ENCODE measurements around the gene DPEP2. TPM values are rescaled to one million over a fixed set of nuclear protein-coding genes. Genes with fewer than 3 reads are reported as not detected.

The DPEP2 gene
- total and polyA plus RNA-seq, 2 of the 4 experiments (the other 2 are of a cell fraction) = not detected

DNA sequence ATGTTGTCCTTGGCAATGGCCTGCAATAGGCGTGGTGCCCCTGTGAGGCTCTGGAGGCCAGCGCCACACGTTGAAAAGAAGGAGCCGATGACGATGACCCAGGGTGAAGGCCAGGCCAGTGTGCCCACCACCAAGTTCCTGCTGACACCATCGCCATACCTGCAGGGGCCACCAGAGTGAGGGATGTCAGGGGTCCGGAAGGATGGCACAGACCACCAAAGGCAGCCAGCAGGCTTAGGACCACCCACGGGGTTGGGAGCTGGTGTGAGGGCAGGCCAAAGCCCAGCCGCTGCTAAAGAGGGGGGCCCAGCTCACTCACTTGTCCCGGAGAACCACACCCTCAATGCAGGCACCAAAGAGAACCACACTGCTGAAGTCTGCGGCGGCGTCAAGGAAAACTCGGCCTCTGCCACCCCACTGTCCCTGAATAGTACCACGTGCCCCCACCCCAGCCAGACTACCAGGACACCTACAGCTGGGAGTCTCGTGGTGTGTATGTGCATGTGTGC is 48.9 kb downstream of the DPEP2 start:
- Histone ChIP-seq H3K79me1 (ENCODE audit: low read depth in 1 of 2, low read length in 2 of 2) (peaks cover 35 to 85% of the 10 kb centered on the region in 2 experiments), H3K9me3 (ENCODE audit: control insufficient read depth, insufficient read depth, low read length) (no peaks in the 10 kb centered on the region), H3K18ac (ENCODE audit: low read depth, low read length) (no peak overlapping the region), H3K4me2 (ENCODE audit: low read depth, low read length) (no peak overlapping the region), H2BK20ac (ENCODE audit: low read depth, low read length) (no peak overlapping the region), H2AK9ac (replicated peaks; ENCODE audit: low read depth, low read length, poor library complexity) (no peak overlapping the region), H3K9me1 (ENCODE audit: insufficient read depth, low read length) (no peaks in the 10 kb centered on the region), H3K23ac (ENCODE audit: low read depth, low read length) (no peak overlapping the region), H2AFZ (replicated peaks; ENCODE audit: low read length, poor library complexity) (no peak overlapping the region), H2BK120ac (ENCODE audit: low read depth, low read length) (no peak overlapping the region), H2AK5ac (ENCODE audit: low read depth, low read length) (no peak overlapping the region), H3K4me3 (ENCODE audit: insufficient read depth, low read depth, low read length) (no peak overlapping the region), H2BK5ac (ENCODE audit: low read depth, low read length, poor library complexity, severe bottlenecking) (no peak overlapping the region), H4K91ac (ENCODE audit: insufficient read depth, low read depth, low read length) (no peak overlapping the region), H3K27me3 (ENCODE audit: control insufficient read depth, insufficient read depth, low read length) (no peaks in the 10 kb centered on the region), H3K4me1 (ENCODE audit: control insufficient read depth, insufficient read depth, low read length) (peaks cover 3% of the 10 kb centered on the region; the same call in 1 of the 2 replicates), H3K27ac (ENCODE audit: insufficient read depth, low read length) (no peak overlapping the region), H4K20me1 (ENCODE audit: insufficient read depth, low read length) (peaks cover 49% of the 10 kb centered on the region), H3K9ac (ENCODE audit: low read depth, low read length) (no peak overlapping the region), H2BK15ac (ENCODE audit: low read depth, low read length) (no peak overlapping the region), H3K36me3 (ENCODE audit: control insufficient read depth, insufficient read depth, low read length) (peaks cover 91% of the 10 kb centered on the region), H4K8ac (ENCODE audit: low read depth in 2 of 2, low read length in 2 of 2) (no peak overlapping the region), H3K56ac (ENCODE audit: extremely low read depth, insufficient read depth, low read length) (no peak overlapping the region), H3K14ac (replicated peaks; ENCODE audit: low read depth, low read length) (no peak overlapping the region), H4K5ac (ENCODE audit: low read depth, low read length) (no peak overlapping the region), H3K4ac (ENCODE audit: low read depth, low read length) (no peak overlapping the region)
- ATAC-seq (ENCODE audit: low read depth) = no peak
- in situ Hi-C loops (cut with MboI; ENCODE audit: low sequenced_read_pairs) = no loop called here
- ChIA-PET CTCF (no interaction called here), POLR2A (ENCODE audit: unreplicated experiment) (no interaction called here)
- 88% methylated on average over 6 of the region's 16 CpGs; no CpG with 5 or more reads in 1 of the 2 experiments for WGBS, 2 experiments (ENCODE audit: extremely low coverage in 2 of 2, insufficient read length in 1 of 2)
- dilution Hi-C loops (cut with HindIII; ENCODE audit: low sequenced_read_pairs, unreplicated experiment) = no loop called here
- no TSS peak for BruUV-seq (replicated peaks)
- TF ChIP-seq POLR2A (IDR thresholded peaks at IDR 0.05; ENCODE audit: low read depth, low read length) (no peak), CHD1 (IDR thresholded peaks at IDR 0.05; ENCODE audit: low read depth, low read length) (no peak), RCOR1 (IDR thresholded peaks at IDR 0.05; ENCODE audit: insufficient replicate concordance, low read length) (no peak), RFX5 (IDR thresholded peaks at IDR 0.05; ENCODE audit: low read depth, low read length) (no peak), NFE2L2 (IDR thresholded peaks at IDR 0.05; ENCODE audit: low read depth, low read length) (no peak), MXI1 (IDR thresholded peaks at IDR 0.05; ENCODE audit: borderline replicate concordance, low read depth, low read length) (no peak), RAD21 (IDR thresholded peaks at IDR 0.05; ENCODE audit: low read length) (no peak), SMC3 (IDR thresholded peaks at IDR 0.05; ENCODE audit: low read depth, low read length) (no peak)
- TF ChIP-seq, protein P1, sequence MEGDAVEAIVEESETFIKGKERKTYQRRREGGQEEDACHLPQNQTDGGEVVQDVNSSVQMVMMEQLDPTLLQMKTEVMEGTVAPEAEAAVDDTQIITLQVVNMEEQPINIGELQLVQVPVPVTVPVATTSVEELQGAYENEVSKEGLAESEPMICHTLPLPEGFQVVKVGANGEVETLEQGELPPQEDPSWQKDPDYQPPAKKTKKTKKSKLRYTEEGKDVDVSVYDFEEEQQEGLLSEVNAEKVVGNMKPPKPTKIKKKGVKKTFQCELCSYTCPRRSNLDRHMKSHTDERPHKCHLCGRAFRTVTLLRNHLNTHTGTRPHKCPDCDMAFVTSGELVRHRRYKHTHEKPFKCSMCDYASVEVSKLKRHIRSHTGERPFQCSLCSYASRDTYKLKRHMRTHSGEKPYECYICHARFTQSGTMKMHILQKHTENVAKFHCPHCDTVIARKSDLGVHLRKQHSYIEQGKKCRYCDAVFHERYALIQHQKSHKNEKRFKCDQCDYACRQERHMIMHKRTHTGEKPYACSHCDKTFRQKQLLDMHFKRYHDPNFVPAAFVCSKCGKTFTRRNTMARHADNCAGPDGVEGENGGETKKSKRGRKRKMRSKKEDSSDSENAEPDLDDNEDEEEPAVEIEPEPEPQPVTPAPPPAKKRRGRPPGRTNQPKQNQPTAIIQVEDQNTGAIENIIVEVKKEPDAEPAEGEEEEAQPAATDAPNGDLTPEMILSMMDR (conservative IDR thresholded peaks at IDR 0.05; ENCODE audit: low read depth, low read length) = no peak
- TF ChIP-seq, protein P2, sequence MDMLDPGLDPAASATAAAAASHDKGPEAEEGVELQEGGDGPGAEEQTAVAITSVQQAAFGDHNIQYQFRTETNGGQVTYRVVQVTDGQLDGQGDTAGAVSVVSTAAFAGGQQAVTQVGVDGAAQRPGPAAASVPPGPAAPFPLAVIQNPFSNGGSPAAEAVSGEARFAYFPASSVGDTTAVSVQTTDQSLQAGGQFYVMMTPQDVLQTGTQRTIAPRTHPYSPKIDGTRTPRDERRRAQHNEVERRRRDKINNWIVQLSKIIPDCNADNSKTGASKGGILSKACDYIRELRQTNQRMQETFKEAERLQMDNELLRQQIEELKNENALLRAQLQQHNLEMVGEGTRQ (IDR thresholded peaks at IDR 0.05; ENCODE audit: low read depth, low read length) = no peak
- DNase-seq = no peak
- intact Hi-C loops (cut with micrococcal nuclease) = no loop called here

Data from IMR-90 (cell line).